ENCODE measurements around the gene ZFPM1.

DNA sequence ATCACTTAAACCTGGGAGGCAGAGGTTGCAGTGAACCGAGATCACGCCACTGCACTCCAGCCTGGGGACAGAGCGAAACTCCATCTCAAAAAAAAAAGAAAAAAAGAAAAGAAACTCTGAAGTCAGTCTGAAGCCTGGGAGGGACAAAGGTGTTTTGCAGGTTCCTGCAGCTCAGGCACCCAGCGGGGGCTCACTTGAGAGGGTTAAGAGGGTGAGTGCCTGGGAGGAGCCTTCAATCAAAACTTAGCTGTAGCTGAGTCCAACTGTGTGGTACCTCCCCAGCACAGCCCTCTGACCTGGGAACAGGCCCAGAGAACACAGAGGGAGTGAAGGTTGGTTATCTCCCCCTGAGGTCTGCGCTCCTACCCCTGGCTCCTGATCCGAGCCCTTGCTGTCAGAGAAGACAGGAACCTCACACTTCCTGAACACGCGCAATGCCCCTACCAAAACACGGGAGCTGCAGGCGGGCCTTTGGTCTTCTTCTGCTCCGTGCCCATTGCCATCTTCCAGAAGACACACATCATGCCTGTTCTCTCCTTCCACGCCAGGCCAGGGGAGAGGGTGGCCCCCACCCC is 96.7 kb downstream of the ZFPM1 start:
- TF ChIP-seq, protein P1, sequence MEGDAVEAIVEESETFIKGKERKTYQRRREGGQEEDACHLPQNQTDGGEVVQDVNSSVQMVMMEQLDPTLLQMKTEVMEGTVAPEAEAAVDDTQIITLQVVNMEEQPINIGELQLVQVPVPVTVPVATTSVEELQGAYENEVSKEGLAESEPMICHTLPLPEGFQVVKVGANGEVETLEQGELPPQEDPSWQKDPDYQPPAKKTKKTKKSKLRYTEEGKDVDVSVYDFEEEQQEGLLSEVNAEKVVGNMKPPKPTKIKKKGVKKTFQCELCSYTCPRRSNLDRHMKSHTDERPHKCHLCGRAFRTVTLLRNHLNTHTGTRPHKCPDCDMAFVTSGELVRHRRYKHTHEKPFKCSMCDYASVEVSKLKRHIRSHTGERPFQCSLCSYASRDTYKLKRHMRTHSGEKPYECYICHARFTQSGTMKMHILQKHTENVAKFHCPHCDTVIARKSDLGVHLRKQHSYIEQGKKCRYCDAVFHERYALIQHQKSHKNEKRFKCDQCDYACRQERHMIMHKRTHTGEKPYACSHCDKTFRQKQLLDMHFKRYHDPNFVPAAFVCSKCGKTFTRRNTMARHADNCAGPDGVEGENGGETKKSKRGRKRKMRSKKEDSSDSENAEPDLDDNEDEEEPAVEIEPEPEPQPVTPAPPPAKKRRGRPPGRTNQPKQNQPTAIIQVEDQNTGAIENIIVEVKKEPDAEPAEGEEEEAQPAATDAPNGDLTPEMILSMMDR (IDR thresholded peaks at IDR 0.05): no peak
- no peak for TF ChIP-seq POLR2A (IDR thresholded peaks at IDR 0.05)

Measured in thyroid gland (tissue), 4 donors.